Liver (tissue), 9 donors: Measurements from ENCODE around the gene GCLM. TPM values are rescaled to one million over a fixed set of nuclear protein-coding genes. Genes with fewer than 3 reads are reported as not detected.

ENCODE experiments used
- DNase-seq: peaks from one replicate; pipeline ENCODE4 v3.0.0-alpha.2; 2017; ENCODE audit warnings: low spot score
- H3K27ac ChIP-seq, 2 donors: one replicate each; pipeline ENCODE4 v1.7.0; 2013; ENCODE audit warnings: inconsistent platforms in 2 of 2, low read length in 2 of 2, control low read depth in 1 of 2, low read depth in 1 of 2, mild to moderate bottlenecking in 1 of 2
- H3K27me3 ChIP-seq, 4 donors: one replicate each; pipeline versions ENCODE4 v1.6.1 to v1.7.0; 2013; ENCODE audit warnings: low read length in 3 of 4, inconsistent platforms in 1 of 4, mild to moderate bottlenecking in 1 of 4, moderate library complexity in 1 of 4; ENCODE audit not compliant: control insufficient read depth in 4 of 4, insufficient read depth in 4 of 4
- H3K36me3 ChIP-seq, 4 donors: one replicate each; pipeline versions ENCODE4 v1.6.1 to v1.7.0; 2013; ENCODE audit warnings: low read length in 3 of 4, mild to moderate bottlenecking in 3 of 4, low read depth in 1 of 4, moderate library complexity in 1 of 4; ENCODE audit not compliant: control insufficient read depth in 4 of 4, insufficient read depth in 3 of 4
- H3K4me1 ChIP-seq, 4 donors: one replicate each; pipeline versions ENCODE4 v1.6.1 to v1.7.0; 2013; ENCODE audit warnings: low read length in 3 of 4, mild to moderate bottlenecking in 3 of 4, moderate library complexity in 1 of 4; ENCODE audit not compliant: control insufficient read depth in 4 of 4, insufficient read depth in 4 of 4
- H3K4me3 ChIP-seq, 3 donors: one replicate each; pipeline versions ENCODE4 v1.6.1 to v1.7.0; 2013; ENCODE audit warnings: low read length in 3 of 3, control low read depth in 1 of 3, low read depth in 1 of 3, mild to moderate bottlenecking in 1 of 3
- H3K9ac ChIP-seq, 2 donors: one replicate each; pipeline ENCODE4 v1.7.0; 2013; ENCODE audit warnings: low read length in 2 of 2, mild to moderate bottlenecking in 2 of 2, moderate library complexity in 2 of 2, control low read depth in 1 of 2, low read depth in 1 of 2
- H3K9me3 ChIP-seq, 4 donors: one replicate each; pipeline versions ENCODE4 v1.6.1 to v1.7.0; 2013; ENCODE audit warnings: low read length in 3 of 4; ENCODE audit not compliant: control insufficient read depth in 4 of 4
- EGR1 ChIP-seq, 2 donors: IDR thresholded peaks; 2 replicates each; pipeline ENCODE4 v1.6.1; 2016 to 2018; ENCODE audit warnings: antibody characterized with exemption in 2 of 2, low read depth in 2 of 2
- FOXA1 ChIP-seq: IDR thresholded peaks from 2 replicates; pipeline ENCODE4 v1.6.1; 2016; ENCODE audit warnings: antibody characterized with exemption
- FOXA2 ChIP-seq: IDR thresholded peaks from 2 replicates; pipeline ENCODE4 v1.6.1; 2016; ENCODE audit warnings: antibody characterized with exemption
- GABPA ChIP-seq, 2 donors: IDR thresholded peaks in 1 of 2; conservative IDR thresholded peaks in 1 of 2; 2 replicates each; pipeline ENCODE4 v1.6.1; 2016; ENCODE audit warnings: antibody characterized with exemption in 2 of 2, mild to moderate bottlenecking in 1 of 2, moderate library complexity in 1 of 2
- HNF4A ChIP-seq, 2 donors: conservative IDR thresholded peaks; 2 replicates each; pipeline ENCODE4 v1.6.1; 2016; ENCODE audit warnings: antibody characterized with exemption in 2 of 2, mild to moderate bottlenecking in 2 of 2
- HNF4G ChIP-seq: IDR thresholded peaks from 2 replicates; pipeline ENCODE4 v1.6.1; 2016; ENCODE audit warnings: antibody characterized with exemption
- JUND ChIP-seq, 2 donors: IDR thresholded peaks; 2 replicates each; pipeline ENCODE4 v1.6.1; 2016; ENCODE audit warnings: antibody characterized with exemption in 2 of 2
- NR2F2 ChIP-seq: IDR thresholded peaks from 2 replicates; pipeline ENCODE4 v1.6.1; 2016; ENCODE audit warnings: antibody characterized with exemption
- RAD21 ChIP-seq, 2 donors: IDR thresholded peaks; 2 replicates each; pipeline ENCODE4 v1.6.1; 2016; ENCODE audit warnings: antibody characterized with exemption in 2 of 2, mild to moderate bottlenecking in 2 of 2
- RXRA ChIP-seq, 2 donors: IDR thresholded peaks; 2 replicates each; pipeline ENCODE4 v1.6.1; 2017 to 2018; ENCODE audit warnings: antibody characterized with exemption in 2 of 2, mild to moderate bottlenecking in 1 of 2
- SP1 ChIP-seq: IDR thresholded peaks from 2 replicates; pipeline ENCODE4 v1.6.1; 2018; ENCODE audit warnings: antibody characterized with exemption, mild to moderate bottlenecking
- TAF1 ChIP-seq: conservative IDR thresholded peaks from 2 replicates; pipeline ENCODE4 v1.6.1; 2016; ENCODE audit warnings: antibody characterized with exemption, mild to moderate bottlenecking
- YY1 ChIP-seq: IDR thresholded peaks from 2 replicates; pipeline ENCODE4 v1.6.1; 2016; ENCODE audit warnings: antibody characterized with exemption, mild to moderate bottlenecking
- WGBS: extraction: QIAGEN DNeasy Blood & Tissue Kit; methylation state at CpG from one replicate; pipeline ENCODE4 v1.1.7; 2013; 5-methylcytosine and 5-hydroxymethylcytosine counted together
- polyA plus RNA-seq, 2 donors: library from polyadenylated mRNA; stranded (reverse) in 1 of 2; unstranded in 1 of 2; fragments of 200-250 nt in 1 of 2; fragments of >200 nt in 1 of 2; fragmentation: Nextera tagmentation in 1 of 2; extraction: Ambion mirVana in 1 of 2; gene quantifications; one replicate each; pipeline versions ENCODE4 v1.2.1 to v1.2.3, GENCODE V29; 2013 to 2015
- total RNA-seq, 2 donors: library from RNA; depleted of rRNA; stranded (reverse); fragments of >200 nt; gene quantifications; one replicate each; pipeline ENCODE4 v1.2.3, GENCODE V29; 2014
- TF ChIP-seq, protein P1 (sequence below): IDR thresholded peaks from 2 replicates; pipeline ENCODE4 v1.6.1; 2016; ENCODE audit warnings: antibody characterized with exemption
- TF ChIP-seq, protein P2 (sequence below): fragments of 150-350 bp; IDR thresholded peaks from 2 replicates; pipeline ENCODE4 v1.5.1; 2017; ENCODE audit warnings: improper control_type of control experiment, low read depth, low read length; ENCODE audit not compliant: missing input control
- TF ChIP-seq, protein P3 (sequence below): IDR thresholded peaks from 2 replicates; pipeline ENCODE4 v1.6.1; 2016; ENCODE audit warnings: antibody characterized with exemption
- TF ChIP-seq, protein P4 (sequence below): IDR thresholded peaks from 2 replicates; pipeline ENCODE4 v1.6.1; 2016; ENCODE audit warnings: antibody characterized with exemption
- TF ChIP-seq, protein P5 (sequence below): IDR thresholded peaks from 2 replicates; pipeline ENCODE4 v1.6.1; 2016; ENCODE audit warnings: antibody characterized with exemption, mild to moderate bottlenecking
- donor health status: healthy.
- donor health status: healthy.
- donor health status: healthy.
- donor health status: healthy.
- donor health status: healthy.

GCLM gene
- total and polyA plus RNA-seq, 4 donors: 8.9 to 49.1 (median 16.7) TPM

DNA sequence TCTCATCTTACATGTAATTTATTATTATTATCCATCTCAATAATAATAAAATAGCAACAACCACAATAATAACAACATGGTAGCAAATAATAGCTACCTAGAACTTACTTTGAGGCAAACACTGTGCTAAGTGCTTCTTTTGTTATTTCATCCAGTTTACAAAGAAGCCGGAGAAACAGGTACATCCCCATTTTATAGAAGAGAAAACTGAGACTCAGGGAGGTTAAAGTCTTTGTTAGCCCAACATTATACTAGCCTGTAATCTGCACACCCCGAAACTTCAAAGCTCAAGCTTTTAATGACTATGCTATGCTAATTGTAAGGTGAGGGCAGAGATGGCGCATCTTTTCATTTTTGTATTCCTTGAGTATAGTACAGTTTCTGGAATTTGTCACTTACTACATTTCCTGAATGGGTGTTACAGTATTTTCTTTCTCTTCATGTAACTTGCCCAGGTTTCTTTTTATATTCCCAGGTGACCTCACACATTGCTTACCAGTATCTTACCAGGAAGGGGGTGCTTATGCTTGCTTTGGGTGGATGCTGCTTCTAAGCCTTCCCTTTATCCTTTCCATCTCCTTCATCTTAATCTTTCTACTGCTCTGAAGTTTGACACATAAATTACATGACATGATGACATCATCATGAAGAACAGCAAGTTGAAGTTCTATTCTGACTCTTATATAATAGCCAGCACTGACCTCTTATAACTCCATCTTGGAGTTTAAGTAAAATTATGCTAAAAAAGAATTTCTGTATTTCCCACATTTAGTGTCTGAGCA lies 8.3 kb downstream of the GCLM start:
- Histone ChIP-seq H3K4me1 (peaks cover 1 to 21% (median 13%) of the 10 kb centered on the region in 4 donors), H3K36me3 (peaks cover 1 to 28% (median 20%) of the 10 kb centered on the region in 4 donors), H3K4me3 (no peak overlapping the region), H3K27ac (no peak overlapping the region), H3K9ac (no peak overlapping the region), H3K27me3 (no peaks in the 10 kb centered on the region), H3K9me3 (no peaks in the 10 kb centered on the region)
- 98% methylated on average over 3 of the region's 3 CpGs for WGBS
- DNase-seq: no peak
- TF ChIP-seq RAD21 (IDR thresholded peaks at IDR 0.05) (no peak), HNF4G (no peak), RXRA (IDR thresholded peaks at IDR 0.05) (no peak), SP1 (no peak)

DNA sequence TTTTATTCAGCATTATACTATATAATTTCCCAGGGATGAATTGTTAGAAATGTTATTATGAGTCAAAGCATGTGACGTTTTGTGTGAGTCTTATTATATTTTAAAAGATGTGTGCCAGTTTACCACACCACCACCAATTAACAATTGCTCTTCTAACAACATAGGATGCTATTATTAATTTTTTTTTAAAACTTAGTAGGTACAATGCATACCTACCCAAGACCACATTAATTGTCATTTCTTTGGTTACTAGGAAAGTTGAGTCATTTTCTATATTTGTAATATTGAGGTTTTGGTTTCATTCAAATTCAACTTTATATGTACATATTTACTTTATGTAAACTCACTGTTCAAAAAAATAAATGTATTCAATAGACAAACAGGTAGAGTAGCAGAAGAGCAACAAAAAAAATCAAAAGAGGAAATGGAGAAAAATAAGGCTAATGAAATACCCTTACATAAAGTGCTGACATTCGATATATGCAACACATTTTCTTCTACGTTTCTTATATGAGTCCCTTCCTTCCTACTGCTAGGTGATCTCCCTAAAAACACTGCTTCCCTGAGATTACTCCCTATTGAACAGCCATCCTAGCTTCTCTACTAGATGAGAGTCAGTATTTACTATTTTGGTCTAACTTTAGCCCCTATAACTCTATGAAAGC lies 9.6 kb downstream of the GCLM start:
- Histone ChIP-seq H3K36me3 (peaks cover 1 to 33% (median 25%) of the 10 kb centered on the region in 4 donors), H3K9me3 (no peaks in the 10 kb centered on the region), H3K4me1 (peaks cover 1 to 11% (median 6%) of the 10 kb centered on the region in 4 donors), H3K27me3 (no peaks in the 10 kb centered on the region), H3K9ac (no peak overlapping the region), H3K27ac (no peak overlapping the region), H3K4me3 (no peak overlapping the region)
- DNase-seq: no peak
- 93% methylated on average over 3 of the region's 3 CpGs for WGBS
- TF ChIP-seq GABPA (IDR thresholded peaks at IDR 0.05 in 1 of 2, conservative IDR thresholded peaks at IDR 0.05 in 1 of 2): no peak
- no peak for TF ChIP-seq JUND (IDR thresholded peaks at IDR 0.05)
- TF ChIP-seq YY1: no peak
- TF ChIP-seq RXRA (IDR thresholded peaks at IDR 0.05): no peak
- TF ChIP-seq, protein P1, sequence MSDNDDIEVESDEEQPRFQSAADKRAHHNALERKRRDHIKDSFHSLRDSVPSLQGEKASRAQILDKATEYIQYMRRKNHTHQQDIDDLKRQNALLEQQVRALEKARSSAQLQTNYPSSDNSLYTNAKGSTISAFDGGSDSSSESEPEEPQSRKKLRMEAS: no peak
- no peak for TF ChIP-seq EGR1 (IDR thresholded peaks at IDR 0.05; ENCODE audit: low read depth in 2 of 2)
- TF ChIP-seq SP1: no peak
- TF ChIP-seq, protein P2, sequence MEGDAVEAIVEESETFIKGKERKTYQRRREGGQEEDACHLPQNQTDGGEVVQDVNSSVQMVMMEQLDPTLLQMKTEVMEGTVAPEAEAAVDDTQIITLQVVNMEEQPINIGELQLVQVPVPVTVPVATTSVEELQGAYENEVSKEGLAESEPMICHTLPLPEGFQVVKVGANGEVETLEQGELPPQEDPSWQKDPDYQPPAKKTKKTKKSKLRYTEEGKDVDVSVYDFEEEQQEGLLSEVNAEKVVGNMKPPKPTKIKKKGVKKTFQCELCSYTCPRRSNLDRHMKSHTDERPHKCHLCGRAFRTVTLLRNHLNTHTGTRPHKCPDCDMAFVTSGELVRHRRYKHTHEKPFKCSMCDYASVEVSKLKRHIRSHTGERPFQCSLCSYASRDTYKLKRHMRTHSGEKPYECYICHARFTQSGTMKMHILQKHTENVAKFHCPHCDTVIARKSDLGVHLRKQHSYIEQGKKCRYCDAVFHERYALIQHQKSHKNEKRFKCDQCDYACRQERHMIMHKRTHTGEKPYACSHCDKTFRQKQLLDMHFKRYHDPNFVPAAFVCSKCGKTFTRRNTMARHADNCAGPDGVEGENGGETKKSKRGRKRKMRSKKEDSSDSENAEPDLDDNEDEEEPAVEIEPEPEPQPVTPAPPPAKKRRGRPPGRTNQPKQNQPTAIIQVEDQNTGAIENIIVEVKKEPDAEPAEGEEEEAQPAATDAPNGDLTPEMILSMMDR: no peak
- no peak for TF ChIP-seq TAF1
- TF ChIP-seq, protein P3, sequence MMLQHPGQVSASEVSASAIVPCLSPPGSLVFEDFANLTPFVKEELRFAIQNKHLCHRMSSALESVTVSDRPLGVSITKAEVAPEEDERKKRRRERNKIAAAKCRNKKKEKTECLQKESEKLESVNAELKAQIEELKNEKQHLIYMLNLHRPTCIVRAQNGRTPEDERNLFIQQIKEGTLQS: no peak
- no peak for TF ChIP-seq NR2F2
- TF ChIP-seq, protein P4, sequence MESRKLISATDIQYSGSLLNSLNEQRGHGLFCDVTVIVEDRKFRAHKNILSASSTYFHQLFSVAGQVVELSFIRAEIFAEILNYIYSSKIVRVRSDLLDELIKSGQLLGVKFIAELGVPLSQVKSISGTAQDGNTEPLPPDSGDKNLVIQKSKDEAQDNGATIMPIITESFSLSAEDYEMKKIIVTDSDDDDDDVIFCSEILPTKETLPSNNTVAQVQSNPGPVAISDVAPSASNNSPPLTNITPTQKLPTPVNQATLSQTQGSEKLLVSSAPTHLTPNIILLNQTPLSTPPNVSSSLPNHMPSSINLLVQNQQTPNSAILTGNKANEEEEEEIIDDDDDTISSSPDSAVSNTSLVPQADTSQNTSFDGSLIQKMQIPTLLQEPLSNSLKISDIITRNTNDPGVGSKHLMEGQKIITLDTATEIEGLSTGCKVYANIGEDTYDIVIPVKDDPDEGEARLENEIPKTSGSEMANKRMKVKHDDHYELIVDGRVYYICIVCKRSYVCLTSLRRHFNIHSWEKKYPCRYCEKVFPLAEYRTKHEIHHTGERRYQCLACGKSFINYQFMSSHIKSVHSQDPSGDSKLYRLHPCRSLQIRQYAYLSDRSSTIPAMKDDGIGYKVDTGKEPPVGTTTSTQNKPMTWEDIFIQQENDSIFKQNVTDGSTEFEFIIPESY: no peak
- no peak for TF ChIP-seq RAD21 (IDR thresholded peaks at IDR 0.05)
- TF ChIP-seq HNF4A (conservative IDR thresholded peaks at IDR 0.05): no peak
- no peak for TF ChIP-seq FOXA2
- no peak for TF ChIP-seq HNF4G
- TF ChIP-seq FOXA1: no peak
- TF ChIP-seq, protein P5, sequence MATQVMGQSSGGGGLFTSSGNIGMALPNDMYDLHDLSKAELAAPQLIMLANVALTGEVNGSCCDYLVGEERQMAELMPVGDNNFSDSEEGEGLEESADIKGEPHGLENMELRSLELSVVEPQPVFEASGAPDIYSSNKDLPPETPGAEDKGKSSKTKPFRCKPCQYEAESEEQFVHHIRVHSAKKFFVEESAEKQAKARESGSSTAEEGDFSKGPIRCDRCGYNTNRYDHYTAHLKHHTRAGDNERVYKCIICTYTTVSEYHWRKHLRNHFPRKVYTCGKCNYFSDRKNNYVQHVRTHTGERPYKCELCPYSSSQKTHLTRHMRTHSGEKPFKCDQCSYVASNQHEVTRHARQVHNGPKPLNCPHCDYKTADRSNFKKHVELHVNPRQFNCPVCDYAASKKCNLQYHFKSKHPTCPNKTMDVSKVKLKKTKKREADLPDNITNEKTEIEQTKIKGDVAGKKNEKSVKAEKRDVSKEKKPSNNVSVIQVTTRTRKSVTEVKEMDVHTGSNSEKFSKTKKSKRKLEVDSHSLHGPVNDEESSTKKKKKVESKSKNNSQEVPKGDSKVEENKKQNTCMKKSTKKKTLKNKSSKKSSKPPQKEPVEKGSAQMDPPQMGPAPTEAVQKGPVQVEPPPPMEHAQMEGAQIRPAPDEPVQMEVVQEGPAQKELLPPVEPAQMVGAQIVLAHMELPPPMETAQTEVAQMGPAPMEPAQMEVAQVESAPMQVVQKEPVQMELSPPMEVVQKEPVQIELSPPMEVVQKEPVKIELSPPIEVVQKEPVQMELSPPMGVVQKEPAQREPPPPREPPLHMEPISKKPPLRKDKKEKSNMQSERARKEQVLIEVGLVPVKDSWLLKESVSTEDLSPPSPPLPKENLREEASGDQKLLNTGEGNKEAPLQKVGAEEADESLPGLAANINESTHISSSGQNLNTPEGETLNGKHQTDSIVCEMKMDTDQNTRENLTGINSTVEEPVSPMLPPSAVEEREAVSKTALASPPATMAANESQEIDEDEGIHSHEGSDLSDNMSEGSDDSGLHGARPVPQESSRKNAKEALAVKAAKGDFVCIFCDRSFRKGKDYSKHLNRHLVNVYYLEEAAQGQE: no peak
